HG03060 (cell line): ENCODE results near the gene AKT2.

ENCODE experiments used
- ATAC-seq: cut with Tn5 transposase; IDR thresholded peaks from one replicate; pipeline ENCODE4 v1.9.1; 2021; ENCODE audit warnings: low read depth, moderate number of reproducible peaks; ENCODE audit not compliant: unreplicated experiment

The AKT2 gene

DNA sequence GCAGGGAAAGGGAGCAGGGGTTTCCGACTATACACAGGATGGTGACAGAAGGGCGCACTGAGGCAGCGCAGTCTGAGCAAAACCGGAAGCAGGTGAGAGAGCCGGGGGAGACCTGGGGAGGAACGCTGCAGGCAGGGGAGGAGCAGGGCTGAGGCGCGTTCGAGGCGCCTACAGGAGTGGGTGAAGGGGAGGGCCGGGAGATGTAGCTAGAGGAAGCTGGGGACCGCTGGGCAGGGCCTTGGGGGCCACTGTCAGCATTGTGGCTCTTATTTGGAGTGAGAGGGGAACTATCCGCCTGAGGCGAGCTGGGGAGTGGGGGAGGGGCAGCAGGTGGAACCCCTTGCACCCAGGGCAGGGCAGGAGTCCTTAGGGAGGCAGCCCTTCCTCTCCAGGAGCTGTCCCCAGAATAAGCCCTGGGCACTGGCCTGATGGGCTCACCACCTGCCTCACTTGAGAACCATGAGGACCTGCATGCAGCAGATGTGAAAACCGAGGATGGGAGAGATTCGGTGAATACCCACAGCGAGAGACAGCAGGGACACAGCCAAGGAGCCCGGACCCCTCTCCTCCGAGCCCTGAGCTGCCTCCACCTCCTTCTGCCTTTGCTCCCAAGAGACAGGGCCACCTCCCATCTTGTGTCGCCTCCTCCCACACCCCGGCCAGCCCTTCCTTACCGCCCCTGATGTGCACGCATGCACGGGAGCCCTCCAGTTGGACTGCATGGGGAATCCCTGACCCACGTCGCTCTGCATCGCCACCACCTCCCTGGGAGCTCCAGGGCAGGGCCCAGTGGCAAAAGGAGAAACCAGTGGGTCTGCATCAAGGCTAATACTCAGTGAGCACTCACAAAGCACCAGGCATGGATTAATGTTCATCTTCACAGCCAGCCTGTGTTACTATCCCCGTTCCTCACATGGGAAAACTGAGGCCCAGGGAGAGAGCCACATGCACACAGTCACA is 10.3 kb downstream of the AKT2 start:
- no peak for ATAC-seq

- ATAC-seq: no peak
Measured at GRCh38 chr19:40273469-40274360, 11.4 kb downstream of the AKT2 start.

- ATAC-seq: no peak
Measured at GRCh38 chr19:40272261-40272660, 12.9 kb downstream of the AKT2 start.

DNA sequence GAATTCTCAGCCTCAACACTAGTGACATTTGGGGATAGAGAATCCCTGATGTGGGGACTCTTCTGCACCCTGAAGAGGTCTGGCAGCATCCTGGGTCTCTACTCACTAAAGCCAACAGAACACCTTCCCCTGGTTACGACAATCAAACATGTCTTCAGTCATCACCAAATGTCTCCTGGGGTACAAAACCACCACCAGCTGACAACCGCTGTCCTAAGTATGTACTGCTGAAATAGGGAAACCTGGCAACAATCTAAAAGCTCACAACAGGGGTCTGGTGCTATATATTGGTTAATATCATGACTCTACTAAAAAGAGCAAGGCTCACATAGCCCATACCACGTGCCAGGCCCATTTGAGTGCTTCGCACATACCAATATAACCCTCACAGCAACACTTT is 13.4 kb downstream of the AKT2 start:
- no peak for ATAC-seq

DNA sequence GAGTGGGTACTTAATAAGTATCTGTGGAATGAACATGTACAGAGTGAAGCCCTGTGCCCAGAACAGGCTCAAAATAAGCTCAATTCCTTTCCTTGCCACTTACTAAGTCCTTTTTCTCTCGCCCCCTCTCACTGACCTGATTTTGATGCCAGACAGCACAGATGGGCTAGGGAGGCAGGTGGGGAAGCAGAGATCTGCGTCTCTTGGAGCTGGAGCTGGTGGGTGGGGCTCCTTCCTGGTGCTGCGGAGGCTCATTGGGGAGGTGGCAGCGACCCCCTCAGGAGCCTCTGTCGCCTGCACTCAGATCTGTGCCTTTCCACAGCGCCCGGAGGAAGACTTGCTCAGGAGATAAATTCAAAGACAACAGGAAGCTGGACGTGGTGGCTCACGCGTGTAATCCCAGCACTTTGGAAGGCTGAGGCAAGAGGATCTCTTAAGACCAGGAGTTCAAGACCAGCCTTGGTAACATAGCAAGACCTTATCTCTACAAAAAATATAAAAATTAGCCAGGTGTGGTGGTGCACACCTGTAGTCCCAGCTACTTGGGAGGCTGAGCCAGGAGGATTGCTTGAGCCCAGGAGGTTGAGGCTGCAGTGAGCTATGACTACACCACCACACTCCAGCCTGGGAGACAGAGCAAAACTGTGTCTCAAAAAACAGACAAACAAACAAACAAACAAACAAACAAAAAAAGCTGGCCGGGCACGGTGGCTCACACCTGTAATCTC is 14.6 kb downstream of the AKT2 start:
- ATAC-seq: no peak

DNA sequence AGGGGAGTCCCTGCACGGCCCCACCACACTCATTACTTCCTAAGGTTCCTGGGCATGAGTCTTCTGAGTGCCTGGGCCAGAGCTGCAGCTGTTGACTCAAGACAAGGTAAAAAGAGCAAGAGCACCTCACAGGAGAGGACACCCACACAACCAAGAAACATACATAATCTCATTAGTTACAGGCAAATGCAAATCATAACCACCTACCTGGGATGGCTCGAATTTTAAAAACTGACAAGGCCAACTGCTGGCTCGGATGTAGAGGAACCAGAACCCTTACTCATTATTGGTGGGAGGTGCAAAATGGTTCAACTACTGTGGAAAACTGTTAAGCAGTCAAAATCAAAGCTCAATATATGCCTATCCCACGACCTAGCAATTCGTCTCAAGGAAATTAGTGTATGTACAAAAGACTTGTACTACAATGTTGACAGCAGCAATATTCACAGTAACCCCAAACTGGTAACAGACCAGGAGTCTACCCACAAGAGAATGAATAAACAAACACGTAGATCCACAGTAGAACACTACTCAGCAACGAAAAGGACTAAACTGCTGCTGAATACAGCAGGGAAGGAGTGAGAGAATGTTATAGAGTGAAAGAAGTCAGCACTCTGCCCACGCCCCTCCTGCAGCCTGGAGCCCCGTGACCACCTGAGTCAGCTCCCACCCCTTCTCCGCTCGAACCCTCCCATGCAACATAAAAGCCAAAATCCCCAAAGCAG is 15.8 kb downstream of the AKT2 start:
- ATAC-seq: no peak

DNA sequence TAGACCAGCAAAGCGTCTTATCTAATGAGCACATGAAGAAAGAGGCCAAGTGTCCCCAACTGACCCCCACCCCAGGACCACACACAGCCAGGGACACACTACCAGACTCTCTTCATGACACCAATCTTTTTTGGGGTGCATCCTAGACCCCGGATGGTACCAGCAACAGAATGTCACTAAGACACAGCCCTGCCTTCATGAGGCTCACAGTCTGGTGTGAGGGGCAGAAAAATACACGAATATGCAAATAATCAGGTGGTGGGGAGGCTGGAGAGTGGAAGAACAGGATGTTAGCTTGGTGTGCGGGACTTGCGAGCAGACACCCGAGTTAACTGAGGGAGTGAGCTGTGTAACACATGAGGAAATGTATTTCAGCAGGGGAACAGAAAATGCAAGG is 17.5 kb downstream of the AKT2 start:
- no peak for ATAC-seq

DNA sequence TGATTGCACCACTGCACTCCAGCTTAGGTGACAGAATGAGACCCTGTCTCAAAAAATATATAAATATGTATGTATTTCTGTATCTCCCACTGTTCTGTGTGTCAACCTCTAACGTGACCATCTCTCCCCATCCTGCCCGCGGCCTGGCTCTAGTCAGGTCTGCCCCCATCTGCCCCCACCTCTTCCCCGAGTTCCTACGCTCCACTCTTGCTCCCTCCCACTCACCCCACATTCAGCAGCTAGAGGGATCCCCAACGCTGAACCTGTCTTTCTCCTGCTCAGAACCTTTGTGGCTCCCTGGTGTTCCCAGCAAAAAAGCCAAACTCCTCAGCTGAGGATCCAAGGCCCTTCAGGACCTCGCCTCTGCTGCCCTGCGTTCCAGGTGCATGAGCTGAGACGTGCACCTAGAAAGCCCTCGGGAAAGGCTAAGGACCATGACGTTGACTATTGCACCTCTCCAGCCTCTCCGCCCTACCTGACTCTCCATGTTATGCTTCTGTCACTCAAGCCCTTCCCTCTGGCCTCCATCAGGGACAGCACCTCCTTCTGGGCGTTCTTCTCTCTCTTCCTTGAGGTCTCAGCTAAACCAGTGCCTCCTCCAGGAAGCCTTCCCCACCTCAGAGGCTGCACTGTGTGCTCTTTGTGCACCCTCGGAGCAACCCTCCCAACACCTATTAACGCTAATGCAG is 18.1 kb downstream of the AKT2 start:
- ATAC-seq: no peak

GRCh38 chr19:40266119-40266518 is 19.0 kb downstream of the AKT2 start:
- ATAC-seq: no peak

GRCh38 chr19:40265763-40266099 is 19.4 kb downstream of the AKT2 start:
- ATAC-seq: no peak

GRCh38 chr19:40265055-40265762 is 19.9 kb downstream of the AKT2 start:
- no peak for ATAC-seq

- no peak for ATAC-seq
Measured at GRCh38 chr19:40264314-40265054, 20.7 kb downstream of the AKT2 start.

- ATAC-seq: no peak
Measured at GRCh38 chr19:40263440-40264313, 21.5 kb downstream of the AKT2 start.

- no peak for ATAC-seq
Measured at GRCh38 chr19:40262422-40262821, 22.7 kb downstream of the AKT2 start.

GRCh38 chr19:40261631-40262030 is 23.5 kb downstream of the AKT2 start:
- ATAC-seq: no peak

- ATAC-seq: no peak
Measured at GRCh38 chr19:40257096-40257517, 28.0 kb downstream of the AKT2 start.

DNA sequence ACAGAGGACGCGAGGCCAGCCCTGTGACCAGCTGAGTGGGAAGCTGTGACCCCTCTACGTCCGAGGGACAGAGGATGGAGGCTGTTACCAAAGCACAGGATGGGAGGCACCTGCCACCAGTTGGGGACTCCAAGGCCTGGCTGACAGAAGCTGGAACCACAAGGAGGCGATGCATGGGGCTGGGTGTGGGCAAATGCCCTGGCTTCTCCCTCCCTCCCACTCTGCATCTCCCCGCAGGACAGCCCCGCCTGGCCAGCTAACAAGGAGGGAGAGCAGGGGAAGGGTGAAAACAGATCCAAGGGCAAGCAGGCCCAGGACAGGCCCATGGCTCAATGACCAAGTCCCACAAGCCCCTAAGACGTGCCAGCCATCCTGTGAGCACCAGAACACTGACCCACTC is 28.6 kb downstream of the AKT2 start:
- no peak for ATAC-seq
